Sigmoid colon (tissue), 7 donors: ENCODE measurements around the gene TXNDC5. TPM values are rescaled to one million over a fixed set of nuclear protein-coding genes. Genes with fewer than 3 reads are reported as not detected.

Experiments used
- DNase-seq: peaks from one replicate; pipeline ENCODE4 v3.0.0-alpha.2; 2019
- H3K27ac ChIP-seq, 4 donors: fragments of 200-600 bp; sonication (generic); one replicate each; pipeline ENCODE4 v1.5.1; 2016 to 2019; ENCODE audit warnings: mild to moderate bottlenecking in 1 of 4
- H3K27me3 ChIP-seq, 3 donors: fragments of 200-600 bp; sonication (generic); one replicate each; pipeline ENCODE4 v1.5.1; 2019; ENCODE audit warnings: mild to moderate bottlenecking in 1 of 3
- H3K36me3 ChIP-seq, 4 donors: fragments of 200-600 bp; sonication (generic); one replicate each; pipeline ENCODE4 v1.5.1; 2016 to 2019
- H3K4me1 ChIP-seq, 4 donors: fragments of 200-600 bp; sonication (generic); one replicate each; pipeline ENCODE4 v1.5.1; 2017 to 2019
- H3K4me3 ChIP-seq, 4 donors: fragments of 200-600 bp; sonication (generic); one replicate each; pipeline ENCODE4 v1.5.1; 2017 to 2019; ENCODE audit warnings: mild to moderate bottlenecking in 2 of 4, moderate library complexity in 1 of 4
- H3K9me3 ChIP-seq, 4 donors: fragments of 200-600 bp in 3 of 4; sonication (generic) in 3 of 4; one replicate each; pipeline versions ENCODE4 v1.5.1 to v1.6.1; 2013 to 2019
- CTCF ChIP-seq, 4 experiments: fragments of 450-650 bp in 3 of 4; fragments of 200-600 bp in 1 of 4; IDR thresholded peaks; one replicate each; pipeline ENCODE4 v1.5.1; 2016 to 2019; ENCODE audit warnings: antibody characterized with exemption in 4 of 4, mild to moderate bottlenecking in 3 of 4, moderate library complexity in 2 of 4
- EP300 ChIP-seq, 4 donors: sonication (generic); formaldehyde crosslinking; IDR thresholded peaks; one replicate each; pipeline ENCODE4 v1.6.1; 2017; ENCODE audit warnings: antibody characterized with exemption in 4 of 4
- POLR2A ChIP-seq, 2 donors: fragments of 450-650 bp; IDR thresholded peaks; one replicate each; pipeline ENCODE4 v1.6.1; 2016; ENCODE audit warnings: antibody characterized with exemption in 2 of 2, mild to moderate bottlenecking in 2 of 2, moderate library complexity in 2 of 2
- POLR2AphosphoS5 ChIP-seq, 4 donors: sonication (generic); formaldehyde crosslinking; IDR thresholded peaks; one replicate each; pipeline ENCODE4 v1.6.1; 2017; ENCODE audit warnings: antibody characterized with exemption in 4 of 4
- WGBS, 2 donors: extraction: QIAGEN DNeasy Blood & Tissue Kit; methylation state at CpG; one replicate each; pipeline ENCODE4 v1.1.7; 2013; 5-methylcytosine and 5-hydroxymethylcytosine counted together
- intact Hi-C: fragments of 100-400 bp; cut with DNase I; formaldehyde crosslinking; loops from one replicate; pipeline ENCODE4 v1.15.1; 2023
- polyA plus RNA-seq, 3 donors: library from polyadenylated mRNA; stranded (reverse); fragments of 200-250 nt; gene quantifications; one replicate each; pipeline ENCODE4 v1.2.3, GENCODE V29; 2013
- total RNA-seq, 4 donors: library from RNA; depleted of rRNA; stranded (reverse); fragments of >200 nt; gene quantifications; one replicate each; pipeline ENCODE4 v1.1.0, GENCODE V29; 2016
- donor health status: healthy with polysubstance abuse.
- donor health status: Bipolar disorder and iron deficiency.
- donor health status: healthy.

TXNDC5 gene
- total and polyA plus RNA-seq, 7 donors: 18.6 to 75.2 (median 51.7) TPM

- Histone ChIP-seq H3K27me3 (no peaks in the 10 kb centered on the region), H3K36me3 (peaks cover 10 to 33% (median 22%) of the 10 kb centered on the region in 4 donors), H3K9me3 (peaks cover 0 to 2% (median under 1%) of the 10 kb centered on the region in 4 donors), H3K4me3 (no peak overlapping the region), H3K27ac (no peak overlapping the region), H3K4me1 (no peaks in the 10 kb centered on the region)
- TF ChIP-seq EP300 (IDR thresholded peaks at IDR 0.05) (no peak), POLR2AphosphoS5 (IDR thresholded peaks at IDR 0.05) (no peak), POLR2A (IDR thresholded peaks at IDR 0.05) (no peak), CTCF (IDR thresholded peaks at IDR 0.05) (no peak)
- no peak for DNase-seq
- intact Hi-C loops: no loop called here
- 91 to 95% methylated on average over 10 of the region's 10 CpGs for WGBS, 2 donors
Measured at GRCh38 chr6:7878401-7878964, 32.1 kb downstream of the TXNDC5 start.

- Histone ChIP-seq H3K36me3 (no peaks in the 10 kb centered on the region), H3K9me3 (peaks cover 0 to 6% (median 5%) of the 10 kb centered on the region in 4 donors), H3K27me3 (no peaks in the 10 kb centered on the region), H3K27ac (no peak overlapping the region), H3K4me1 (no peaks in the 10 kb centered on the region), H3K4me3 (no peak overlapping the region)
- intact Hi-C loops: no loop called here
- 90 to 95% methylated on average over 10 of the region's 10 CpGs for WGBS, 2 donors
- TF ChIP-seq POLR2AphosphoS5 (IDR thresholded peaks at IDR 0.05) (no peak), EP300 (IDR thresholded peaks at IDR 0.05) (no peak), POLR2A (IDR thresholded peaks at IDR 0.05) (no peak), CTCF (IDR thresholded peaks at IDR 0.05) (no peak)
- DNase-seq: no peak
Measured at GRCh38 chr6:7868926-7869325, 41.7 kb downstream of the TXNDC5 start.

GRCh38 chr6:7866526-7866925, 44.1 kb downstream of the TXNDC5 start:
- 86 to 91% methylated on average over 1 of the region's 1 CpG for WGBS, 2 donors
- H3K27me3 ChIP-seq: no peaks in the 10 kb centered on the region
- H3K4me3 ChIP-seq: no peak overlapping the region
- H3K27ac ChIP-seq: no peak overlapping the region
- H3K36me3 ChIP-seq: no peaks in the 10 kb centered on the region
- TF ChIP-seq CTCF (IDR thresholded peaks at IDR 0.05) (no peak), POLR2A (IDR thresholded peaks at IDR 0.05) (no peak), POLR2AphosphoS5 (IDR thresholded peaks at IDR 0.05) (no peak), EP300 (IDR thresholded peaks at IDR 0.05) (no peak)
- no peak for DNase-seq
- no peaks in the 10 kb centered on the region for H3K9me3 ChIP-seq
- no peaks in the 10 kb centered on the region for H3K4me1 ChIP-seq
- intact Hi-C loops: no loop called here

GRCh38 chr6:7865781-7866180, 44.8 kb downstream of the TXNDC5 start:
- H3K27ac ChIP-seq: no peak overlapping the region
- no peaks in the 10 kb centered on the region for H3K36me3 ChIP-seq
- H3K4me1 ChIP-seq: no peaks in the 10 kb centered on the region
- intact Hi-C loops: no loop called here
- H3K9me3 ChIP-seq: no peaks in the 10 kb centered on the region
- no peak for TF ChIP-seq POLR2AphosphoS5 (IDR thresholded peaks at IDR 0.05)
- no peak for TF ChIP-seq EP300 (IDR thresholded peaks at IDR 0.05)
- TF ChIP-seq CTCF (IDR thresholded peaks at IDR 0.05): no peak
- TF ChIP-seq POLR2A (IDR thresholded peaks at IDR 0.05): no peak
- no peak for DNase-seq
- H3K4me3 ChIP-seq: no peak overlapping the region
- 56 to 71% methylated on average over 6 of the region's 6 CpGs for WGBS, 2 donors
- H3K27me3 ChIP-seq: no peaks in the 10 kb centered on the region

GRCh38 chr6:7859591-7859990, 51.0 kb downstream of the TXNDC5 start:
- TF ChIP-seq CTCF (IDR thresholded peaks at IDR 0.05) (no peak), POLR2AphosphoS5 (IDR thresholded peaks at IDR 0.05) (no peak), EP300 (IDR thresholded peaks at IDR 0.05) (no peak), POLR2A (IDR thresholded peaks at IDR 0.05) (no peak)
- DNase-seq: no peak
- H3K36me3 ChIP-seq: no peaks in the 10 kb centered on the region
- no peak overlapping the region for H3K4me3 ChIP-seq
- WGBS, 2 donors: 65 to 66% methylated on average over 6 of the region's 6 CpGs
- H3K27ac ChIP-seq: no peak overlapping the region
- H3K4me1 ChIP-seq: no peaks in the 10 kb centered on the region
- intact Hi-C loops: no loop called here
- no peaks in the 10 kb centered on the region for H3K9me3 ChIP-seq
- H3K27me3 ChIP-seq: no peaks in the 10 kb centered on the region
